Neural progenitor cell (in vitro differentiated cells): ENCODE results near the gene PVALB. TPM values are rescaled to one million over a fixed set of nuclear protein-coding genes. Genes with fewer than 3 reads are reported as not detected.

Experiments
- DNase-seq: peaks from one replicate; pipeline ENCODE4 v3.0.0-alpha.2; 2016; ENCODE audit warnings: low spot score
- H2AFZ ChIP-seq: fragments of 200-600 bp; sonication (generic); replicated peaks from 2 replicates; pipeline ENCODE4 v1.6.1; 2016; ENCODE audit warnings: antibody characterized with exemption
- H3F3A ChIP-seq: fragments of 200-600 bp; sonication (generic); 2 replicates; pipeline ENCODE4 v1.6.1; 2016; ENCODE audit warnings: antibody characterized with exemption, low read depth
- H3K27ac ChIP-seq: fragments of 200-600 bp; sonication (generic); 2 replicates; pipeline ENCODE4 v1.5.1; 2016; ENCODE audit warnings: mild to moderate bottlenecking
- H3K27me3 ChIP-seq: fragments of 200-600 bp; sonication (generic); 2 replicates; pipeline ENCODE4 v1.6.1; 2016; ENCODE audit warnings: mild to moderate bottlenecking, moderate library complexity
- H3K36me3 ChIP-seq: fragments of 200-600 bp; sonication (generic); 2 replicates; pipeline ENCODE4 v1.5.1; 2016
- H3K4me1 ChIP-seq: fragments of 200-600 bp; sonication (generic); 2 replicates; pipeline ENCODE4 v1.6.1; 2016; ENCODE audit warnings: mixed run types
- H3K4me2 ChIP-seq: fragments of 200-600 bp; sonication (generic); 2 replicates; pipeline ENCODE4 v1.6.1; 2016
- H3K4me3 ChIP-seq: fragments of 200-600 bp; sonication (generic); 2 replicates; pipeline ENCODE4 v1.5.1; 2016
- H3K79me2 ChIP-seq: fragments of 200-600 bp; sonication (generic); 2 replicates; pipeline ENCODE4 v1.6.1; 2016; ENCODE audit warnings: low read depth
- H3K9ac ChIP-seq: fragments of 200-600 bp; sonication (generic); 2 replicates; pipeline ENCODE4 v1.6.1; 2016
- H3K9me3 ChIP-seq: fragments of 200-600 bp; sonication (generic); 2 replicates; pipeline ENCODE4 v1.5.1; 2016; ENCODE audit warnings: low read depth
- H4K20me1 ChIP-seq: fragments of 200-600 bp; sonication (generic); 2 replicates; pipeline ENCODE4 v1.6.1; 2016; ENCODE audit warnings: low read depth
- H3K27ac Mint-ChIP-seq: 3 replicates; pipeline ENCODE4 v1.8.0; 2021; ENCODE audit warnings: mixed read lengths
- H3K27me3 Mint-ChIP-seq: 2 replicates; pipeline ENCODE4 v1.8.0; 2022; ENCODE audit warnings: low read depth, mild to moderate bottlenecking, inconsistent platforms, moderate library complexity, mixed read lengths; ENCODE audit not compliant: insufficient read depth
- H3K36me3 Mint-ChIP-seq: 3 replicates; pipeline ENCODE4 v1.8.0; 2021; ENCODE audit warnings: mixed read lengths
- H3K4me1 Mint-ChIP-seq: 3 replicates; pipeline ENCODE4 v1.8.0; 2021; ENCODE audit warnings: mixed read lengths
- H3K4me3 Mint-ChIP-seq: 3 replicates; pipeline ENCODE4 v1.8.0; 2021; ENCODE audit warnings: mild to moderate bottlenecking, moderate library complexity, mixed read lengths
- H3K9me3 Mint-ChIP-seq: 3 replicates; pipeline ENCODE4 v1.8.0; 2020; ENCODE audit warnings: mixed read lengths
- EZH2 ChIP-seq: fragments of 200-600 bp; sonication (generic); IDR thresholded peaks from 2 replicates; pipeline ENCODE4 v1.6.1; 2017; ENCODE audit warnings: antibody characterized with exemption, mild to moderate bottlenecking, moderate library complexity
- EZH2phosphoT487 ChIP-seq: fragments of 200-600 bp; sonication (generic); IDR thresholded peaks from 2 replicates; pipeline ENCODE4 v1.6.1; 2017; ENCODE audit warnings: antibody characterized with exemption
- total RNA-seq: library from RNA; depleted of rRNA; stranded (reverse); fragments of >200 nt; gene quantifications from 2 replicates; pipeline ENCODE4 v1.2.3, GENCODE V29; 2015; ENCODE audit warnings: low replicate concordance
- TF ChIP-seq, protein P1 (sequence below): fragments of 200-600 bp; sonication (generic); IDR thresholded peaks from 2 replicates; pipeline ENCODE4 v1.5.1; 2017; ENCODE audit warnings: antibody characterized with exemption, mild to moderate bottlenecking

Gene PVALB
- total RNA-seq, 1 donor from 2014 or later = not detected

GRCh38 chr22:36796552-36797175 is 20.2 kb downstream of the PVALB start:
- H3K9me3 Mint-ChIP-seq = no peaks in the 10 kb centered on the region
- no peaks in the 10 kb centered on the region for H3K9me3 ChIP-seq
- H3K36me3 Mint-ChIP-seq = no peaks in the 10 kb centered on the region
- H3K9ac ChIP-seq = no peak overlapping the region
- H3K4me1 ChIP-seq = peaks cover 30% of the 10 kb centered on the region
- H3K4me3 ChIP-seq = no peak overlapping the region
- H3K27ac ChIP-seq = no peak overlapping the region
- H3K79me2 ChIP-seq = no peaks in the 10 kb centered on the region
- no peak overlapping the region for H2AFZ ChIP-seq
- peak overlapping the region; percentile 6 for H3K27ac Mint-ChIP-seq
- H3K4me3 Mint-ChIP-seq = peak overlapping the region; percentile 37
- peaks cover 22% of the 10 kb centered on the region for H3K27me3 ChIP-seq
- TF ChIP-seq EZH2 (no peak), EZH2phosphoT487 (no peak)
- TF ChIP-seq, protein P1, sequence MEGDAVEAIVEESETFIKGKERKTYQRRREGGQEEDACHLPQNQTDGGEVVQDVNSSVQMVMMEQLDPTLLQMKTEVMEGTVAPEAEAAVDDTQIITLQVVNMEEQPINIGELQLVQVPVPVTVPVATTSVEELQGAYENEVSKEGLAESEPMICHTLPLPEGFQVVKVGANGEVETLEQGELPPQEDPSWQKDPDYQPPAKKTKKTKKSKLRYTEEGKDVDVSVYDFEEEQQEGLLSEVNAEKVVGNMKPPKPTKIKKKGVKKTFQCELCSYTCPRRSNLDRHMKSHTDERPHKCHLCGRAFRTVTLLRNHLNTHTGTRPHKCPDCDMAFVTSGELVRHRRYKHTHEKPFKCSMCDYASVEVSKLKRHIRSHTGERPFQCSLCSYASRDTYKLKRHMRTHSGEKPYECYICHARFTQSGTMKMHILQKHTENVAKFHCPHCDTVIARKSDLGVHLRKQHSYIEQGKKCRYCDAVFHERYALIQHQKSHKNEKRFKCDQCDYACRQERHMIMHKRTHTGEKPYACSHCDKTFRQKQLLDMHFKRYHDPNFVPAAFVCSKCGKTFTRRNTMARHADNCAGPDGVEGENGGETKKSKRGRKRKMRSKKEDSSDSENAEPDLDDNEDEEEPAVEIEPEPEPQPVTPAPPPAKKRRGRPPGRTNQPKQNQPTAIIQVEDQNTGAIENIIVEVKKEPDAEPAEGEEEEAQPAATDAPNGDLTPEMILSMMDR = no peak
- H3K4me1 Mint-ChIP-seq = peaks cover 50% of the 10 kb centered on the region
- peaks cover 14% of the 10 kb centered on the region for H4K20me1 ChIP-seq
- H3K4me2 ChIP-seq = no peak overlapping the region
- no peak for DNase-seq
- peaks cover 4% of the 10 kb centered on the region for H3F3A ChIP-seq
- H3K36me3 ChIP-seq = no peaks in the 10 kb centered on the region
- peaks cover 20% of the 10 kb centered on the region for H3K27me3 Mint-ChIP-seq

- Histone ChIP-seq H3K4me1 (peaks cover 30% of the 10 kb centered on the region), H3K79me2 (no peaks in the 10 kb centered on the region), H3K27me3 (peaks cover 20% of the 10 kb centered on the region), H4K20me1 (peaks cover 14% of the 10 kb centered on the region), H3K27ac (no peak overlapping the region), H3K36me3 (no peaks in the 10 kb centered on the region), H3K4me2 (no peak overlapping the region), H3K4me3 (no peak overlapping the region), H3K9ac (no peak overlapping the region), H3K9me3 (no peaks in the 10 kb centered on the region), H3F3A (peaks cover 4% of the 10 kb centered on the region), H2AFZ (no peak overlapping the region)
- DNase-seq = no peak
- no peaks in the 10 kb centered on the region for H3K9me3 Mint-ChIP-seq
- H3K36me3 Mint-ChIP-seq = no peaks in the 10 kb centered on the region
- peaks cover 52% of the 10 kb centered on the region for H3K4me1 Mint-ChIP-seq
- no peak overlapping the region for H3K4me3 Mint-ChIP-seq
- peak overlapping the region; percentile 42 for H3K27ac Mint-ChIP-seq
- TF ChIP-seq EZH2 = no peak
- TF ChIP-seq EZH2phosphoT487 = no peak
- TF ChIP-seq, protein P1 = no peak
- H3K27me3 Mint-ChIP-seq = peaks cover 19% of the 10 kb centered on the region
Observed at GRCh38 chr22:36795633-36796032, 21.2 kb downstream of the PVALB start.

DNA sequence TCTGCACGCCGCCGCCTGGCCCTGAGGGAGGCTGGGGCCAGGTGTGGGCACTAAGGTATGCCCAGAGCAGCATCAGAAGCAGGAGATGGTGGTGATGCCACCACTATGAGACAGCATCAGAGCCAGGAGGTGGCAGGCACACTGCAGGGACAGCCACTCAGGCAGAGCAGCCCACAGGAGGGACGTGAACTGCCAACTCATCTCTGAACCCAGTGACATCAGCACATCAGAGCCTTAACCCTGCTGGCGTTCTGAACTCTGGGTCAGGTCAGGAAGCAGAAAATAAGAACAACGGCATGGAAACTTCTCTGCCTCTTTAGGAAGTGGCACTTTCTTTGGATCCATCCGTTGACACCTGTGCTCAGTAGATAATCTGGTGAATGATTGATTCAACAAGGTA is 26.2 kb downstream of the PVALB start:
- TF ChIP-seq EZH2phosphoT487 (no peak), EZH2 (no peak)
- TF ChIP-seq, protein P1 = no peak
- H3K27me3 Mint-ChIP-seq = peaks cover 8% of the 10 kb centered on the region
- Histone ChIP-seq H3K4me2 (no peak overlapping the region), H3F3A (peaks cover 4% of the 10 kb centered on the region), H3K27me3 (peaks cover 5% of the 10 kb centered on the region), H3K36me3 (no peaks in the 10 kb centered on the region), H3K9ac (no peak overlapping the region), H3K4me1 (peaks cover 5% of the 10 kb centered on the region), H3K9me3 (no peaks in the 10 kb centered on the region), H2AFZ (no peak overlapping the region), H3K4me3 (no peak overlapping the region), H3K27ac (no peak overlapping the region), H4K20me1 (no peaks in the 10 kb centered on the region), H3K79me2 (no peaks in the 10 kb centered on the region)
- DNase-seq = no peak
- H3K9me3 Mint-ChIP-seq = no peaks in the 10 kb centered on the region
- H3K27ac Mint-ChIP-seq = no peak overlapping the region
- H3K4me3 Mint-ChIP-seq = no peak overlapping the region
- H3K4me1 Mint-ChIP-seq = peaks cover 14% of the 10 kb centered on the region
- H3K36me3 Mint-ChIP-seq = no peaks in the 10 kb centered on the region
